Stromal cell of bone marrow (primary cell): ENCODE data around the gene MAIP1.
A peak's percentile ranks its signal among the peaks of the same experiment; 100 is the strongest.
"Not testable (repeated sequence)": the region's sequence is repeated elsewhere in the genome, so short reads cannot be mapped to it uniquely, and the experiment has no call there.

ENCODE experiments used
- DNase-seq: peaks from one replicate; pipeline ENCODE4 v3.0.0-alpha.2; 2012; ENCODE audit warnings: low read depth

MAIP1 gene, protein sequence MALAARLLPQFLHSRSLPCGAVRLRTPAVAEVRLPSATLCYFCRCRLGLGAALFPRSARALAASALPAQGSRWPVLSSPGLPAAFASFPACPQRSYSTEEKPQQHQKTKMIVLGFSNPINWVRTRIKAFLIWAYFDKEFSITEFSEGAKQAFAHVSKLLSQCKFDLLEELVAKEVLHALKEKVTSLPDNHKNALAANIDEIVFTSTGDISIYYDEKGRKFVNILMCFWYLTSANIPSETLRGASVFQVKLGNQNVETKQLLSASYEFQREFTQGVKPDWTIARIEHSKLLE

DNA sequence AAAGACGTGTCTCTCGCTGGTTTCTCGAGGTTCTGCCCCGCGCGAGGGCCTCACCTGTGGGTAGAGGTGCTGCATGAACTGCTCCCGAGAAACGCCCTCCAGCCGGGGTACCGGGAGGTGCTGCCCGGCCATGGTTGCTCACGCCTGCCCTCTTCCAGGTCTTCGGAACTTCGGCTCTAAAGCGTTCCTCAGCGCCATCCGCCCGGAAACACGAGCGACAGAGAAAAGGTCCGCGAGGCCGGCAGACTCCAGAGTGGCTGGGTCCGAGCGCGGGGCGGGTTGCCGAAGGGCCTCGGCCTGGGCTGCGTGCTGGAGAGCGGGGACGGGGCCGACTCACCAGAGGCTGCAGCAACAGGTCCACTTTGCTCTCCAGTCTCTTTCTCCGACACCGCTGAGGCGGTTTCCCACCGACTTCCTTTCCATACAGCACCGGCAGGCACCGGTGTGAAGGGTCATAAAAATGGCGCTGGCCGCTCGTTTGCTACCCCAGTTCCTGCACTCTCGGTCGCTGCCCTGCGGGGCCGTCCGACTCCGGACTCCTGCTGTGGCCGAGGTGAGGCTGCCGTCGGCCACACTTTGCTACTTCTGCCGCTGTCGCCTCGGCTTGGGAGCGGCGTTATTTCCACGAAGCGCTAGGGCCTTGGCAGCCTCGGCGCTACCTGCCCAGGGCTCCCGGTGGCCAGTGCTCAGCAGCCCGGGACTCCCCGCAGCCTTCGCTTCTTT, at the start of gene MAIP1, which contains the start of gene TYW5:
TSS of gene MAIP1 (plus strand) at position 244 of the 723 bp plus-strand sequence. CDS start at position 461, 217 bp downstream.
TSS of gene TYW5 (minus strand) at position 153 of the 723 bp plus-strand sequence. CDS start at position 132, 21 bp downstream.
- DNase-seq: peak; percentile 64

DNA sequence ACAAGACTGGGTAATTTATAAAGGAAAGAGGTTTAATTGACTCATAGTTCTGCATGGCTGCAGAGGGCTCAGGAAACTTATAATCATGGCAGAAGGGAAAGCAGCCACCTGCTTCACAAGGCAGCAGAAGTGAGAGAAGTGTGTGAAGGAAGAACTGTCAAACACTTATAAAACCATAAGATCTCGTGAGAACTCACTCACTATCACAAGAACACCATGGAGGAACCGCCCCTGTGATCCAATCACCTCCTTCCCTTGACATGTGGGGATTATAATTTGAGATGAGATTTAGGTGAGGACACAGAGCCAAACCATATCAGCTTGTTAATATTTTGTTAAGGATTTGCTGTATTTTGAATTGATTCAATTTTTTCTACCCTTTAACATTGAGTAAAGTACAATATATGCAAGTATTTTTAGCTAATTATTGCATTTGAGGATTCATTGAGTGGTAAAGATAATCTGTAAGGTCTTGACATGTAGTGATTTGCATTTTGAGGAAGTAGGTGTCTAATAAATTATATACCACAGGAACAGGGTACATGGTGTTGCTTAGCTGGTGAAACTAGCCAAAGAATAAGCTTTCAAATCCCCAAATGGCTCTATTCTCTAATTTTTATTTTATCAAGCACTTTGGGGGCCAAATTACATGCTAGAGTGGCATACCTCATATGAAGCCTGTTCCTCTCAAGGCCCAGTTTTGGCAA, 48.2 kb upstream of the MAIP1 start:
- no peak for DNase-seq

DNA sequence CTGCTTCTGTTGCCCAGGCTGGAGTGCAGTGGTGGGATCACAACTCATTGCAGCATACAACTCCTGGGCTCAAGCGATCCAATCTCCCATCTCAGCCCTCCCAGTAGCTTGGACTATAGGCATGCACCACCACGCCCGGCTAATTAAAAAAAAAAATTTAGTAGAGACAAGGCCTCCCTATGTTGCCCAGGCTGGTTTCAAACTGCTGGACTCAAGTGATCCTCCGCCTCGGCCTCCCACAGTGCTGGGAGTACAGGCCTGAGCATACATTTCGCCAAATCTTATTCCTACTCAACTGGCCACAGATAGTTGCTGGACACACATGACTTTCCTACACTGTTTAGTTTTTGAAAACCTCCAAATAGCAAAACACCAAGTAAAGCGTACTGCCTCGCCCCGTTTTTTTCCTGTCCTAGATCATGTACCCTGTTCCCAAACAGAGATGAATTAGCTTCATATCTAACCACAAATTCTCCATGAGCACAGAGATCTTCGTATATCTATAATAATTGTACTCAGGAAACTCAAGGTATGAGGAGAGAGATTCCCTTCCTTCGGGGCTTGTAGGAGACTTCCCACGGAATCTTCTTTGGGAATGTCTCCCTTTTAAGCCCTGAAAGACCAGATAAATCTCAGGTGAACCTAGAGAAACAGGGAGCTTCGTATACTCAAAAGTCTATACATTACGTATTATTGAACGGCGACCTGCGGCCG, 44.9 kb upstream of the MAIP1 start:
- DNase-seq: no peak

DNA sequence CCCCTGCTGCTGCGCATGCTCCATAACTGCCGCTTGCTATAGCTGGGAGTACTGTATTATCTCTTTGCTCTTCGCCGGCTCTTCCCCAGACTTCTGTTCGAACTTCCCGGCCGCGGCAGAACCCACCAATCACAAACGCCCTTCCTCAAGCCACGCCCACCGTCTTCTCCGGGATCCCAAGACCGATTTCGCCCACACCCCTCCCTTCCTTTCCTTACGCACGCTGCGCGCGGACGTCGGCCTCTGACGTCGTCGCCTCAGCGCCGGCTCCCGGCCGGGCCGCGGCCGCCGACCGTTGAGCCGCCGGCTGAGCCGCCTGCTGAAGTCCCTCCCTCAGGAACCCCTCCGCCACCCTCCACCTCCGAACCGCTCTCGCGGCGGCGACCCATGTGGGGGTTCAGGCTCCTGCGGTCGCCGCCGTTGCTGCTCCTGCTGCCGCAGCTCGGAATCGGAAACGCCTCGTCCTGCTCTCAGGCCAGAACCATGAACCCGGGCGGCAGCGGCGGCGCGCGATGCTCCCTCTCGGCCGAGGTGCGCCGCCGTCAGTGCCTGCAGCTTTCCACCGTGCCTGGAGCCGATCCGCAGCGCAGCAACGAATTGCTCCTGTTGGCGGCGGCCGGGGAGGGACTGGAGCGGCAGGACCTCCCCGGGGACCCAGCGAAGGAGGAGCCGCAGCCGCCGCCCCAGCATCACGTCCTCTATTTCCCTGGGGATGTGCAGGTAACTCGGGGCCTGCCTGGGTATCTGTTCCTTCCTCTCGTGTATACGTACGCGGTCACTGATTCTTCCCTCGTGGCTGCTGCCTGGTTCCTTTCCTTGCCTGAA, 44.1 kb upstream of the MAIP1 start, which contains the start of gene C2orf69:
TSS of gene C2orf69 (plus strand) at position 242 of the 825 bp plus-strand sequence. CDS start at position 388, 146 bp downstream.
- DNase-seq: peak; percentile 91

DNA sequence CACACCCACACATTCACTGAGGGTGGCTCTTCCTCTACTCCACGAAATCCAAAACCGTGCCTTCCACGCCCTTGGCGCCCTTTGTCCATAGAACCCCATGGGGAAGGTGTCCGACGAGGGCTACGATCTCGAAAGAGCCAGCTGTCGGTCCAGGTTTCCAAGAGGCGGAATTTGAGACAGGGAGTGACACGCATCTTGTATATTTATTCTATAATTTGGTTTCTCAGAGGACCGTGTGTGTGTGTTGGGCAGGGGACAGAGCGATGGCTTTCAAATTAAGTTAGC, 43.6 kb upstream of the MAIP1 start:
- no peak for DNase-seq

DNA sequence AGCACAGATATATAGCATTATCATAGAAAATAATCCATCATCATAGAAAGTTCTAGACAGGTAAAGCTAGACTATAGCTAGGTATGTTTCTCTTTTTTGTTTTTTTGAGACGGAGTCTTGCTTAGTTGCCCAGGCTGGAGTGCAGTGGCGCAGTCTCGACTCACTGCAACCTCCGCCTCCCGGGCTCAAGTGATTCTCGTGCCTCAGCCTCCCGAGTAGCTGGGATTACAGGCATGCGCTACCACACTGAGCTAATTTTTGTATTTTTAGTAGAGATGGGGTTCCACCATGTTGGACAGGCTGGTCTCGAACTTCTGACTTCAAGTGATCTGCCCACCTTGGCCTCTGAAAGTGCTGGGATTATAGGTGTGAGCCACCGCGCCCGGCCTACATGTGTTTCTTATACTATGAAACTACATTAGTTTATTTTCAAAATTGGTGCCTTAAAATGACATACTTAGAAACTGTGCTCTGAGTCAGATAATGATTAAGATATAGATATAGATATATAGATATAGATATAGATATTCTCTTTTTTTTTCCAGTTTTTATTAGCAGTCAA, 42.7 kb upstream of the MAIP1 start:
- not testable (repeated sequence) for DNase-seq

DNA sequence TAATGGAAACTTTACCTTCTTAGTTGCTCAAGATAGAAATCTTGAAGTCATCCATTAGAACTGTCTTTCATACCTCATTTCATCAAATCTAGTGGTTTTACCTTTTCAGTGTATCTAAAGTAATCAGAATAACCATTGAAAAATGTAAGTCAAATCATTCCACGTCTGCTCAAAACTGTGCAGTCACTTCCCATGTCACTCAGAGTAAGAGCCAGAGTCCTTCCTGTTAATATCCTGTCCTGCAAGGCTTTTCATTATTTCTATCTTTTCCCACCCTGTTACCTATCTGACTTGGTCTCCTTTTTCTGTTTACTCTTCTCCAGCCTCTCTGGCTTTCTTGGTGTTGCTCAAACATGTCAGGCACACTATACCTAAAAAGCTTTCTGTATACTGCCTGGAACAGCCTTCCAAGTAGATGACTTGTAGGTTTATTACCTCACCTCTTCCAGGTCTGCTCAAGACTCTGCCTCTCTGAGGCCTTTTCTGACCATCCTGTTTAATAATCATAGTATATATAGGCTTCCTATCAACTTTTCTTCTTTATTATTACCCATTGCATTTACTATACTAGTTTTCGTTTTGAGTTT, 40.9 kb upstream of the MAIP1 start:
- DNase-seq: no peak

DNA sequence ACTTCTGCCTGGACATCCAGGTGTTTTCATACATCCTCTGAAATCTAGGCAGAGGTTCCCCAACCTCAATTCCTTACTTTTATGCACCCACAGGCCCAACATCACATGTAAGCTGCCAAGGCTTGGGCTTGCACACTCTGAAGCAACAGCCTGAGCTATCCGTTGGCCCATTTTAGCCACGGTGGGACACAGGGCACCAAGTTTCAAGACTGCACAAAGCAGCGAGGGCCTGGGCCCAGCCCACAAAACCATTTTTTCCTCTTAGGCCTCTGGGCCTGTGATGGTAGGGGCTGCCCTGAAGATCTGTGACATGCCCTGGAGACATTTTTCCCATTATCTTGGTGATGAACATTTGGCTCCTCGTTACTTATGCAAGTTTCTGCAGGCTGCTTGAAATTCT, 38.4 kb upstream of the MAIP1 start:
- no peak for DNase-seq

DNA sequence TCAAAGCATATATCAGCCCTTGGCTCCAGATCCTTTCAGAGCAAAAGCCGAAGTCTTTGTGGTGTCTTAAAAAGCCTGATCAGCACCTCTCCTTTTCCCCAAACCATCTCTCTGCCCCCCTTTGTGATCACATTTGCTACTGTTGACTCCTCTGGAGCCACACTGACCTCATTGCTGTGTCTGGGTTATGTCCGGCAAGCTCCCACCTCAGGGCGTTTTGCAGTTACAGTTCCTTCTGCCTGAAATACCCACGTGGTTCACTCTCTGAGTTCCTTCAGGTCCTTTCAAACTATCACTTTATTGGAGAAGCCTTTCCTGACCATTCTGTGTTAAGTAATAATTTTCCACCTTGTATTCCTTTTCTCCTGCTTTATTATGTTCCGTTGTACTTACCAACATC, 32.5 kb upstream of the MAIP1 start:
- DNase-seq: no peak

DNA sequence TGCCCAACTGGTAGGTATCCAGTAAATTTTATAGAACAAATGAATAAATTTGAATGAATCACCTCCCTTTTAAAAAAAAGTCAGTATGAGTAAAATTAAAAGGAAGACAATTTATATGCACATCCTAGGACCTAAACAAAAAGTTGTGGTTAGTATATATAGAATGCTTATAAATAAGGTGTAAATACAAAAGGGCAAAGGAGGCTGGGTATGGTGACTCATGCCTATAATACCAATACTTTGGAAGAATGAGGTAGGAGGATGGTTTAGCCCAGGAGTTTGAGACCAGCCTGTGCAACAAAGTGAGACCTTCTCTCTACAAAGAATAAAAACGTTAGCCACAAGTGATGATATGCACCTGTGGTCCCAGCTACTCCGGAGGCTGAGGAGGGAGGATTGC, 31.5 kb upstream of the MAIP1 start:
- DNase-seq: no peak

DNA sequence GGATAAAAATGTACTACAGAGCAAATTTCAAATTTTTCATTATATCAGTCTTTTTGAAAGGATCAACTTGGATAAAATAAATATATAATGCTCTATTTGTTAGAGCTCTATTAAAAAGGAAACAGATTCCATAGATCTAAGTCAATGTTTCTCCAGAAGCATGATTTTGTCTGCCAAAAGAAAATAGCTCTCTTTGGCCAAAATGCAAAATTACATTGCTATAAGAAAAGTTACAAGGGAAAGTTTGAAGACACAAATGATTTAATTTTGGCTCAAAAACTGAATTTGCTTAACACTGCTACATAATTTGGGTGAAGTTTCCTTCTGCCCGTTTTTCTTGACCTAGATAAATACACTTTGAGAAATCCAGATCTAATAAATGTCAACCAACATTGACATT, 28.6 kb upstream of the MAIP1 start:
- no peak for DNase-seq

DNA sequence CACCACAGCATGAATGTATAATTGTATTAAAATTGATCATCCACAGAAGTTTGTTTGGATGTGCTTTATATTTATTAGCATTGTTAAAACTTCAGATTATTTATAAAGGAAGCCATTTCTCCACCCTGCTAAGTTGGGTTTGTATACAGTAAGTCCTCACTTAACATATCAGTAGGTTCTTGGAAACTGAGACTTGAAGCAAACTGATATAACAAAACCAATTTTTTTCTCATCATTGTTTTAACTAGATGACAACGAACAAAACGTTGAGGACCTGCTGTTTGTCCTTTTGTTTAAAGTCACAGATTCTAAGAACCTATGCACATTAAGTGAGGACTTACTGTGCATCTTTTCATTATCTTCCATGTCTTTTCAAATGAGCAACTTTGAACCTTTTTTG, 27.2 kb upstream of the MAIP1 start:
- no peak for DNase-seq

DNA sequence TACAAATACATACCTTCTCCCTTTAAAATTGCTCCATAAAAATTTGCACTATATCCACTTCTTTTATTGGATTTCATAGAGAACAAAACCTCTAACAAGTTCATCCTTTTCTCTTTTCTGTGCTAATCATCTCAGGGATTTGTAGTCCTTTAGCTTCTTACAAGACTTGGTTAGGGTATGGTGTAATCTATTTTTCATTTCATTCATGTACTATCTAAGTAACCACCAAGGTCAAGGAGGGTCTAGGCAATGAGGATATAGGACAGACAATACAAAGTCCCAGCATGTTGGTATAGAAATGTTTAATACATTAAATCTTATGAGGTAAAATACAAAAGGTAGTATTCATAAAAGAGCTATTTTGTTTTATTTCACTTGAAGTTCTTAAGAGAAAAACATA, 26.8 kb upstream of the MAIP1 start:
- no peak for DNase-seq

DNA sequence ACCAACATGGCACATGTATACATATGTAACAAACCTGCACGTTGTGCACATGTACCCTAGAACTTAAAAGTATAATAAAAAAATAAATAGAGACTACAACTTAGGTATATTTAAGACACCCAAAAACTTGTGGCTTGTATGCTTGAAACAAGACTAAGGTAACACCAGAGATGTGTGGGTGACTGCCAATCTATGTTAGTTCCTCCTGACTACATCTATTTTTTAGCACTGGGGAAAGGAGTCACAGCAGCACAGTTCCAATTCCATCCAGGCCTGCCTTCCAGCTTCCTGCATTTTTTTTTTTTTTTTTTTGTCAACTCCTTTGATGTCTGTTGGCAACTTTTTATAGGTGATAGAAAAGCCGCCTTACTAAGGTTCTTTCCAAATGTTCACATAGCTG, 26.1 kb upstream of the MAIP1 start:
- no peak for DNase-seq

DNA sequence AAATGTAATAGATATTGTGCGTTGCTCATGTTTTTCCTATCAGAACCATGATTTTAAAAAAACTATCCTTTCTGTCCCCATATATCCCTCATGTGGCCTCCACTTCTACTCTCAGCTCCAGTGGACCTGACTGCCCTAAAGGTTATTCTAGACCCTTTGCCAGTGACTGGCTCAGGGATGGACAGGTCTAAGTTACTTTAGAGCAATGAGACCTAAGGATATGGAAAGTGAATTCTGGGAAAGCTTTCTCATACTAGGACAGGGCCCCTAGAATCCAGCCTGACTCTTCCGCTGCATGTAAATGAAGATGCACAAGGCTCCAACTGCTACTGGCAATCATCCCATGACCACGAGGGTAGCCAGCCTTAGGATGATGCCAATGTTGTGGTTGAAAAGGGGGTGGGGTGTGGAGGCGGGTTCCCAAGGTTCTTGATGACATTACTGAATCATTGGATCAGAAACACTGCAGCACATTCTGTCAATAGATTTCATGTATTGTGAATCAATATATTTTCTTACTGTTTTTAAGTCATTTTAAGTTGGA, 23.0 kb upstream of the MAIP1 start:
- peak; percentile 17 for DNase-seq

DNA sequence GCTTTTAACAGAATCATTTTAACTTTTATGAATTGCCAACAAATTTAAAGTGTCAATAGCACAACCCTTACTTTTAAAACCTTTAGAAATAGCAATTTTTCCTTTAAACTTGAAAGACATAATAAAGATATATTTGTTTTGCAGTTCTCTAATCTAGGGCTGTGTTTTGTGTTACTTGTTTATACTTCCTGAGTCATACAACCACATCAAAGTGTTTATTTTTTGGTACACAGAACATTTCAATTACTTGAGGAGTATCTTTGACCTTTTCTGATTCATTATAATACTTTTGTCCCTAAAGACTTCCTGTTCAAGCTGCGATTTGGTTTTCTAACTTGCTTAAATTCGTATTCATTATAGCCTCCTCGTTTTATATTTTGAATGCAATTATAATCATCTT, 21.9 kb upstream of the MAIP1 start:
- DNase-seq: no peak

DNA sequence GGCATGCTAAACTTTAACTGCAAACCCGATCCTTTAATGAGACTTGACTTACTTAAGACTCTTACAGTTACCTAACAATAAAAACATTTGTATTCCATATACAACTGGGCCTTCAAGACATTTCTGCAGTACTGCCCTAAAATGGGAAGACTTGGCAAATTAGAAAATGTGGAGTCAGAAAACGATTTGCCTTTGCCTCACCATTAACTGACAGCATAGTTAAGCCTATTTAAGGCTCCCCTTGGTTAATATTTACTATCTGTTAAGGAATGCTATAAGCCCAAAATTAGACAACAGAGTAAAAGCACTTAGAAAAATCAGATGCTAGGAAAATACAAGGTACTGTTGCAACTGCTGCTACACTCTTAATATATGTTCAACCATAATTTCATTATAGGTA, 18.8 kb upstream of the MAIP1 start:
- no peak for DNase-seq

DNA sequence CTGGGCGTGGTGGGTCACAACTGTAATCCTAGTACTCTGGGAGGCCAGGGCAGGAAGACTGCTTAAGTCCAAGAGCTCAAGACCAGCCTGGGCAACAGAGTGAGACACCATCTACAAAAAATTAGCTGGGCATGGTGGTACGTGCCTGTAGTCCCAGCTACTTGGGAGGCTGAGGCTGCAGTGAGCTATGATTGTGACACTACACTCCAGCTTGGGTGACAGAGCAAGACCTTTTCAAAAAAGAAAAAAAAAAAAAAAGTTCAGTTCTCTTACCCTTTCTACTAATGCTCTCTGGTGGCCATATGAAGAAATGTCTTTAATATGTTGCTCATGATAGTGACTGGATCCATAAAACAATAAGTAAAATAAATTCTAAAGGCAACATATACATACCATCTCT, 15.0 kb upstream of the MAIP1 start:
- DNase-seq: peak; percentile 13

DNA sequence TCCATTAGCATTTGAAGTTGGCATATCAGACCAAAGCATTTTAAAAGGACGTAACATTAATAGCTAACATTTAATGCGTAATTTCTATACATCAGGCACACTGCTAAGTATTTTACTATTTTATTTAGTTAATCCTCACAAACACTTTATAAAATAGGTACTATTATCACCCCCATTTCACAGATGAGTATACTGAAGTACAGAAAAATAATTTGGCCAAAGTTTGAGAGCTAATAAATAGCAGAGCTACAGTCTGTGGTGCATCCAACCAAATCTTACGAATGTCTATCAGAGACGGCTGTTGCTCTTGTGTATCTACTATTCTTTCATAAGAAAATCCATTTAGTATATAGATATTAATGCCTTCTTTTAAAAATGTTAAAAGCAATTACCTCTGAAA, 12.0 kb upstream of the MAIP1 start:
- DNase-seq: no peak

DNA sequence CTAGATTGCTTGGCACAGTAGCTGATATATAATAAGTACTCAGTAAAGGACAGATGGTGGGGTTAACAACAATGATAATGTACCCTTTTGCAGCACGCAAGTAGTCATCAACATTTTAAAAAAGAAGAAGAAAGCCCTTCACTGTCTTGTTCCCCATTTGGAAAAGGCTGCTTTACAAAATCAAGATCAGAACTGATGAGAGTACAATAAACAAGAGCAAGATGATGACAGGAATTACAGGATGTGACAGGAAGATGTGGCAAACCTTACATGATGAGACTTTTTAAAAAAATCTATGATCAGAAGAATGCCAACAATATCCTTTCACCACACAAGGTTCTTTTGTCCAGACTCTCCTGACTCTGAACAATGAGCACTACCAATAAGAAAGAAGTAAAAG, 9.2 kb upstream of the MAIP1 start:
- no peak for DNase-seq

DNA sequence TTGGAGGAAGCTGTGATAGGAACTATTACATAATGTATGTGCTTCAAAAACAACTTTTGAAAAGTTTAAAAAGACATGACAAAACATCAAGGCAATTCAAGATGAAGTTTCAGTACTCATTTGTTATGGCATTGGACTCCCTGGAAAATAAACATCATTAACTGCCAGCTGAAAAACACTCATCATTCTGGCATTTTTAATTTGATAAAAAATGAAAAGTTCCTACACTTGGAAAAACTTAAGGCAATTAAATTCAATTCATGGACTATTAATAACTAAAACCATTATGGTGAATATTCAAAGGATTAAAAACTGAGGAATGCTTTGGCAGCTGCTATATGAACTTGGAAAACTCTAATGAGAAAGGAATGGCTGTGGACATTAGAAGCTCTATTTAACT, 8.5 kb upstream of the MAIP1 start:
- peak; percentile 8 for DNase-seq
